ENCODE measurements around the gene OTOP3. TPM values are rescaled to one million over a fixed set of nuclear protein-coding genes. Genes with fewer than 3 reads are reported as not detected.
A peak's percentile ranks its signal among the peaks of the same experiment; 100 is the strongest.
"Not testable (repeated sequence)": the region's sequence is repeated elsewhere in the genome, so short reads cannot be mapped to it uniquely, and the experiment has no call there.

OTOP3 gene, protein sequence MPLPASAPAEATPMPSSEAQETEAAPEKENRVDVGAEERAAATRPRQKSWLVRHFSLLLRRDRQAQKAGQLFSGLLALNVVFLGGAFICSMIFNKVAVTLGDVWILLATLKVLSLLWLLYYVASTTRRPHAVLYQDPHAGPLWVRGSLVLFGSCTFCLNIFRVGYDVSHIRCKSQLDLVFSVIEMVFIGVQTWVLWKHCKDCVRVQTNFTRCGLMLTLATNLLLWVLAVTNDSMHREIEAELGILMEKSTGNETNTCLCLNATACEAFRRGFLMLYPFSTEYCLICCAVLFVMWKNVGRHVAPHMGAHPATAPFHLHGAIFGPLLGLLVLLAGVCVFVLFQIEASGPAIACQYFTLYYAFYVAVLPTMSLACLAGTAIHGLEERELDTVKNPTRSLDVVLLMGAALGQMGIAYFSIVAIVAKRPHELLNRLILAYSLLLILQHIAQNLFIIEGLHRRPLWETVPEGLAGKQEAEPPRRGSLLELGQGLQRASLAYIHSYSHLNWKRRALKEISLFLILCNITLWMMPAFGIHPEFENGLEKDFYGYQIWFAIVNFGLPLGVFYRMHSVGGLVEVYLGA
- not detected for total RNA-seq

DNA sequence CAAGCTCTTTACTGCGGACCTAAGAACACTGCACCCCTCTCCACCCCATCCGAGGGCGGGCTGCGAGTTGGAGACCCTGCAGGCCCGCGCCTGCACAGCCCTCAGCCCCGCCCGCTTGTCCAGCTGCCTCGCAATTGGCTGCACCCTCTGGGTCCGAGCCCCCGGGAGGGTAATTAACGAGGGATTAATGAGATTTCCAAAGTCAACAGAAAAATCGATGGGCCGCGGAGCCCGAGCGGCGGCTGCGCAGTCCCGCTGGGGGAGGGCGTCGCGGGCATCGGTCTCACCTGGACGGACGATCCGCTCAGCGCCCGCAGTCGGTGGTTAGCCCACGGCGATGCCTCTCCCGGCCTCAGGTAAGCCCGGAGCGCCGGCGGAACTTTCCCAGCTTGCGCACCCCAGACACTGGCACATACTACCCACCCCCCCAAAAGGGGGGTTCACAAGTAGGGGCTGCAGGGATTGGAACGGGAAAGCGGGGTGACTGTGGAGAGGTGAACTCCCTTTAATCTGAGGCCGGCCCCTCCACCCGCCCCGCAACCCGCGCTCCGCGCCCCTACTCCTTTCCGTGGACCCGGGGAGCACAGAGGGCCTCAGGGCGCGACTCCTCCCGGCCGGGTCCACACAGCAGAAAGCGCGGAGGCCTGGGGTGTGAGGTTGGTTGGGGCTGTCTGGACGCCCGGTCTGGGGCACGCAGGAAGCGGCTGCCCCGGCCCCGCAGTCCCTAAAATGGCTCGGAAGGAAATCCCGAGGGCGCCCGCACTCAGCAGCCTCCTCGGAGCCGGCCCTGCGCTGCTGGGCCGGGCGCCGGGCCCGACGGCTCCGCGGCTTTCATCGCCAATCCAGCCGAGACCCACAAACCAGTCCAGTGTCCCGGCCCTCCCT is at the start of gene OTOP3:
TSS of gene OTOP3 (plus strand) at position 314 of the 885 bp plus-strand sequence. CDS start at position 338, 24 bp downstream.
- FAIRE-seq = no peak
- DNase-seq (ENCODE audit: low spot score in 2 of 2) = no peak

DNA sequence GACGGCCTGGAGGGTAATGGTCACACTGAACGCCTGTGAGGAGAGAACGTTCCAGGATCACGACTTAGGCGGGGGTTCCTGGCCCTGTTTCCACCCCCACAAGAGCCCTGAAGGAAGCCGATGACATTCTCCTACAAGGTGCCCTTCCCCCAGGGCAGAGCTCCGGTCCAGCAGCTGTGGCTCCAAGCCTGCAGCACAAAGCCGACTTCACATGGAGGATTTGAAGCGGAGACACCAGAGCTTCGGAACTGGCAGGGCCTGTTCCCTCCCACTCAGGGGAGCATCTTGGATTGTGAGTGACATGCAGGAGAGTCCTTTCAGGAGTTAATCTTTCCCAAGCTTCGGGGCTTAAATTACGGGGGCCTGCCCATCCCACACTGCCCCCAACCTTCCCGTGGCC is 47.2 kb upstream of the OTOP3 start:
- no peak for FAIRE-seq
- DNase-seq (ENCODE audit: low spot score in 2 of 2) = no peak

- FAIRE-seq (no peak), DNase-seq (ENCODE audit: low spot score in 2 of 2) (no peak)
These were observed 45.1 kb upstream of the OTOP3 start for GRCh38 chr17:74890554-74890953.

DNA sequence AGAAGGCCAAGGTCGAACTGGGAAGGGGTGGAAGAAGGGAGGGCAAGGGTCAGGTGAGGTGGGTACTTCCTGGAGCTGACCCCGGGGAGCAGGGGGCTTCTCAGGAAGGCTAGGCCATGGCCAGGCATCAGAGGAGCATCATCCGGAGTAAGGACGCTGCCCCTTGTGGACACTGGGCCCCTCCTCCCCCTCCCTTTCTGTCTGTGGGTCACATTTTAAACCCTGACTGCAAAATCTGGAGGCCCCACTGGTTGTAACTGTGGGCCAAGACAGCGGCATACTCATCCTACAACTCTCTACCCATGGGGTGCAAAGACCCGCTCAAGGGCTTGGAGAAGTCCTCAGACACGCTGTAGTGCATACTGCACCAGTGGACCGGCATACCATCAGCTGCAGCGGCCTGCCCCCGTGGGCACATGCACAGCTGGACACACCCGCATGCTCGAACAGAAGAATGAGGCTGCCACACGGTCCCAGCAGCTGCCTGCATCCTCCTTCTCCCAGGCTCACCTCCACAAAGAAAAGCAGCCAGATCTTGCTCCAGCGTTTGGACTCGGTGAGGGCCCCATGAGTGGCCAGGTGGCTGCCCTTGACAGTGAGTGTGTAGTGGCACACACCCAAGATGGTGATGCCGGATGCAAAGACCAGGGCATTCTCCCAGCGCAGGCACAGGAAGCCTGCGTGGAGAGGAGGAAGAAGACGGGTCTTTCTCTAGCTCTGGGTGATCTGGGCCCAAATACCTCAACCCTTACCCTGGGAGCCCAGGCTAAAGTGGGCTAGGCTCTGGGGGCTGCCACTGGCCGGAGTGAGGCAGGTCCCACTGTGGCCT is 43.5 kb upstream of the OTOP3 start:
- DNase-seq (ENCODE audit: low spot score in 2 of 2) = no peak
- no peak for FAIRE-seq

GRCh38 chr17:74892974-74893911 is 42.5 kb upstream of the OTOP3 start, which contains the start of gene FADS6:
TSS of gene FADS6 (minus strand) at chr17:74893633. CDS start at chr17:74893595, 38 bp downstream.
- no peak for FAIRE-seq
- peak in 1 of 2 donors; percentile 64 for DNase-seq (ENCODE audit: low spot score in 2 of 2)

- DNase-seq (ENCODE audit: low spot score in 2 of 2) (no peak), FAIRE-seq (no peak)
These were observed 41.6 kb upstream of the OTOP3 start for GRCh38 chr17:74893936-74894671.

DNA sequence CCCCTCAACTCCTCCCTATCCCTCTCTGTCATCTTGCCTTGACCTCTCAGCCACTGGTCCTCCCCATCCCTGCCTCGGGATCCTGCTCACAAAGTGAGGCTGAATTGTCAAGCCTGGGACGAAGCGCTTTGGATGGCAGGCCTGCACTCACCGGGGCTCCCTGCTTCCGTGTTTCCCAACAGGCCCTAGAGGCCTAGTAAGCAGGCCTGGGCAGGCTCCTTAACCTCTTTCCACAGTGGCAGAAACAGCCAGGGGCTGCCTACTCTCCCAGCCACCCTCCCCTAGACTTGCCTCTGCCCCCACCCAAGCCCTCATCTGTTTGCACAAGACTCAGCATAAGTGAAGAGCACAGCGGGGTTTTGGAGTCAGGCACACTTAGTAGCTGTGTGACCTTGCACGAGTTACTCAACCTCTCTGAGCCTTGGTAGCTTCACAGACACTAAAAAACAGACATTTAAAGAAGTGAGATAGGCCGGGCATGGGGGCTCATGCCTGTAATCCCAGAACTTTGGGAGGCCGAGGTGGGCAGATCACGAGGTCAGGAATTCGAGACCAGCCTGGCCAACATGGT is 37.2 kb upstream of the OTOP3 start:
- no peak for DNase-seq (ENCODE audit: low spot score in 2 of 2)
- FAIRE-seq = no peak

GRCh38 chr17:74900208-74900607 is 35.5 kb upstream of the OTOP3 start:
- FAIRE-seq (no peak), DNase-seq (ENCODE audit: low spot score in 2 of 2) (no peak)

- DNase-seq (ENCODE audit: low spot score in 2 of 2) (no peak), FAIRE-seq (no peak)
These were observed 34.2 kb upstream of the OTOP3 start for GRCh38 chr17:74901353-74902135.

- DNase-seq (ENCODE audit: low spot score in 2 of 2) (no peak), FAIRE-seq (no peak)
These were observed 32.7 kb upstream of the OTOP3 start for GRCh38 chr17:74903034-74903433.

DNA sequence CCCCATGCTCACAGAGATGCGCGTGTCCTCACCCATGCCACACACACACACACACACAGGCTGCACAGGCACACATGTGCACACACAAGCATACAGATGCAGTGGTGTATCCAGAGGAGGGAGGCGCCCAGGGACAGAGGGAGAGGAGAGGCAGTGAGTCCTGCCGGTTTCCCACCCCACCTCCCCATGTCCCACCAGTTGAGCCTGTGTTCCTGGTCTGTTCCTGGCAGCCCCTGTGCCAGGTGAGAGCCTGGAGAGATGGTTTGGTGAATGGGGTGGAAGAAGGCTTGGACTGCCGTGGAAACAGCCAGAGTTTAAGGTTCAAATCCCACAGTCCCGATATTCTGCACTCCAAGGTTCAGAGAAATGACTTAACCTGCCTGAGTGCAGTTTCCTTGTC is 32.0 kb upstream of the OTOP3 start:
- FAIRE-seq (no peak), DNase-seq (ENCODE audit: low spot score in 2 of 2) (no peak)

- FAIRE-seq = no peak
- DNase-seq (ENCODE audit: low spot score in 2 of 2) = no peak
These were observed 30.9 kb upstream of the OTOP3 start for GRCh38 chr17:74904687-74905409.

GRCh38 chr17:74906214-74906793 is 29.4 kb upstream of the OTOP3 start:
- not testable (repeated sequence) for DNase-seq (ENCODE audit: low spot score in 2 of 2); FAIRE-seq

DNA sequence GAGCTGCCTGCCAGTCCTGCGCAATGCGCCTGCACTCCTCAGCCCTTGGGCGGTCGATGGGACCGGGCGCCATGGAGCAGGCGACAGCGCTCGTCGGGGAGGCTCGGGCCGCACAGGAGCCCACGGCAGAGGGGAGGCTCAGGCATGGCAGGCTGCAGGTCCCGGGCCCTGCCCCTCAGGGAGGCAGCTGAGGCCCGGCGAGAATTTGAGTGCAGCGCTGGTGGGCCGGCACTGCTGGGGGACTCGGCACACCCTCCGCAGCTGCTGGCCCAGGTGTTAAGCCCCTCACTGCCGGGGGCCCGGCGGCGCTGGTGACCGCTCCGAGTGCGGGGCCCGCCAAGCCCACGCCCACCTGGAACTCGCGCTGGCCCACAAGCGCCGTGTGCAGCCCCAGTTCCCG is 28.7 kb upstream of the OTOP3 start:
- no peak for DNase-seq (ENCODE audit: low spot score in 2 of 2)
- FAIRE-seq = no peak

DNA sequence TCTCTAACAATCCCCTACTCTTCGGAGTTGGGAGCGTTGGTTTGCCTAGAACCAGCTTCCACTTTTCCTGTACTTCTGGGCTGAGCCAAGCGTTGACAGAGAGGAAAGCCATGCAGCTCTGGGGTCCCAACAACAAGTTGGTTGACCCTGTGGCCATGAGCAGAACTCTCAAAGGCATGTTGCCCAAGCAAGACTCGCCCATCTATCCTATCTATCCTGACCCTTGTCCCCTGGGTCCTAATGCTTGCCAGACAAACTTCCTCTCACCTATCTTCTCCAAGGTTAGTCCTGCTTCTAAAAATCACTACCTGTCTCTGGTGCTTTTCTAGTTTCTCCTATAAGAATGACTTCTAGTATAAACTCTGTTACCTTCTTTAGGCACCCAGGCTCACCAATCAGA is 26.6 kb upstream of the OTOP3 start:
- FAIRE-seq; DNase-seq (ENCODE audit: low spot score in 2 of 2): not testable (repeated sequence)

DNA sequence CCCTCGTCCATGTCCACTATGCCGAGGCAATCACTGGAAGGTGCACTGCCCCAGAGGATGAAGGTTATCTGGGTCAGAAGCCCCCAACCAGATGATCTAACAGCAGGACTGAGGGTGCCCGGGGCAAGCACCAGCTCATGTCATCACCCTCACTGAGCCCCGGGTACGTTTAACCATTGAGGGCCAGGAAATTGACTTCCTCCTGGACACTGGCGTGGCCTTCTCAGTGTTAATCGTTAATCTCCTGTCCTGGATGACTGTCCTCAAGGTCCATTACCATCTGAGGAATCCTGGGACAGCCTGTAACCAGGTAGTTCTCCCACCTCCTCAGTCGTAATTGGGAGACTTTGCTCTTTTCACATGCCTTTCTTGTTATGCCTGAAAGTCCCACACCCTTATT is 24.3 kb upstream of the OTOP3 start:
- not testable (repeated sequence) for DNase-seq (ENCODE audit: low spot score in 2 of 2); FAIRE-seq

All from frontal cortex (tissue), 4 donors.